GM21723 (cell line): ENCODE results near the gene RBM4.

Experiments
- ATAC-seq: cut with Tn5 transposase; IDR thresholded peaks from one replicate; pipeline ENCODE4 v1.9.1; 2021; ENCODE audit warnings: mild to moderate bottlenecking, moderate library complexity; ENCODE audit not compliant: unreplicated experiment

The RBM4 gene

DNA sequence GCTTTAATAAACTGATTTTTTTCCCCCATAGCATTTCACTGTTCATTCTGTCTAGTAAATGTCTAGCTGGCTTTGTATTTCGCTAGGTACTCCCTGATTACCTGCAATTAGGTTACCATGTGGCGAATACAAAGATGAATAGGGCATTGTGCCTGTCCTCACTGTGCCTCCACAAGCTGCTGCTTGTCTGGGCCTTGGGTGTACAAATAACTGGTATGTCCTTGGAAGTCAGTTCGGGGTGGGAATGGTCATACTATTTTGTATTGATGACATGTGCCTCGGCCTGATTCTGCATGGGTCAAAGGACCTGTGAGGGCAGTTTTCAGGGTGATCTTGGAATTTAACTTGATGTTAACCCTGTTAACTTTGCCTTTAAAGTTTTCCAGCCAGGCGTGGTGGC lies 11.4 kb downstream of the RBM4 start:
- no peak for ATAC-seq

DNA sequence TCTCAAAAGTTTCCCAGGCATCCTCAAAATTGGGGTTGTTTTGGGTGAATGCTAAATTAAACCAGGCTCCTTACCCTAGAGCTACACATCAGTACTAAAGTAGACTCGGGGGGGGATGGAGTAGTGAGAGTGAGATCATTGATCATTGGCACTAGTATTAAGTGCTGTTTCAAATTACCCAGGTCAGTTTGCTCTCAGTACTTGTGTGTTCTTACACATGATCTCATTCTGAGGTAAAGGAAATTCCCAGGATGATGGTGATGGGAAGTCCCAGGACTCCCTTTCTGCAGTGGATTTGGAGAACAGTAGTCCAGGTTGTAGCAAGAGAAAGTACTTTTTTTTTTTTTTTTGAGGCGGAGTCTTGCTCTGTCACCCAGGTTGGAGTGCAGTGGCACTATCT lies 12.5 kb downstream of the RBM4 start:
- no peak for ATAC-seq

GRCh38 chr11:66652651-66653050 lies 14.1 kb downstream of the RBM4 start:
- ATAC-seq = no peak

GRCh38 chr11:66653123-66653522 lies 14.6 kb downstream of the RBM4 start:
- ATAC-seq = no peak

GRCh38 chr11:66659763-66660162 lies 21.3 kb downstream of the RBM4 start:
- ATAC-seq = no peak

- ATAC-seq = no peak
These were observed 25.3 kb downstream of the RBM4 start for GRCh38 chr11:66663741-66664296.

- ATAC-seq = no peak
These were observed 26.9 kb downstream of the RBM4 start for GRCh38 chr11:66665369-66665768.

GRCh38 chr11:66670816-66671215 lies 32.3 kb downstream of the RBM4 start:
- no peak for ATAC-seq

- ATAC-seq = no peak
These were observed 36.6 kb downstream of the RBM4 start for GRCh38 chr11:66674964-66675602.

DNA sequence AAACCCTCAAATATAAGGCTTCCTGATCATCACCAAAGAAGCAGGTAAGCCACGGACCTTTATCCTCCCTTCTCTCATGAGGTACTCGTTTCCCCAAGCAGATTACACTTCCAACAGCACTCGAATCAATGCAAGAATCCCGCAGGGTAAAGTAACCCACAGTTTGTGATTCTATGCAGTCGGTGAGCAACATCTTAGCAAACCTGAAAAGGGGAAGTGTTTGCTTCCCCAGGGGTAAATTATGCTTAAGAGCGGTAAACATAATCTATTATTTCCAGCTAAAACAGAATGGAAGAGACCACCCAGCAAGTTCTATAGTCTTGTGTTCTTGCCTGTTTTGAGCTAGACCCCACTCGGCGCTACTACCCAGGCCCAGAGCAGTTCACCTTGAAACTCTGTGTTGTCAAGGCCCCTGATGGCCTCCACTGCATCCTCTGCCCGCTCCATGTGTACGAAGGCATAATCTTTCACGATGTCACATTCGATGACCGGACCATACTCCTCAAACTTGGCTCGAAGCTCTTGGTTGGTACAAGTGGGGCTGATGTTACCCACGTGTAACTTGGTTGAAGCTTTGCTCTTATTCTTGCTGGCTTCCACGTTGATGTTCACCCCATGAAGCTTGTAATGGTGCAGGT lies 37.9 kb downstream of the RBM4 start:
- ATAC-seq = no peak

DNA sequence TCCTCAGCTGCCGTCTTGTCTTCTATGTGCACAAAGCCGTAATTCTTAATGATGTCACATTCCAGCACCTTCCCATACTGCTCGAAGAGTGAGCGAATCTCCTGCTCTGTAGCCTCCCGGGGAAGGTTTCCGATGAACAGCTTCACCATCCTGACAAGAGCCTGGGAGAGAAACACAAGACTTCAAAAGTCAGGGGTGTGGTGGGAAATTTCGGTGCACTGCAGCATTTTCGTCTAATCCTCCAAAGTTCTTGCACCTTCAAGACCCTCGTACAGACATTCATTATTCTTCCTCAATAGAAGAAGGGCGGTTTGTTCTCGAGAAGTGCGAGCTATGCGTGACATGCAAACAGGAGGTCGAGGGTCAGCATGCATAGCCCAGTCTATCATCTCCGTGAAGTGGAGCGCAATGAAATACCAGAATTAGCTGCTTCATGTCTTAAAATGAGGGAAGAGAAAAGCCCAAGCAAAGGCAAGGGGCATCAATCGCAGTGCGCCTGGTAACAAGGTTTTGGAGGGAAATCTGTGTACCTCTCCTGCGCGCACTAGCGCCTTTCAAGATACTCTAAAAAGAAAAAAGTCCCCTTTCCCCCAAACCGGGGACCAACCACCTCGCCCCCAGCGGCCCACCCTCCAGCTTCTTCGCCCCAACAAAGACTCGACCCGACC lies 38.6 kb downstream of the RBM4 start:
- ATAC-seq = no peak

GRCh38 chr11:66677599-66678375 lies 39.3 kb downstream of the RBM4 start, which contains the start of gene RBM4B:
RBM4B (minus strand) TSS chr11:66677887; CDS start chr11:66677079, 808 bp downstream.
- ATAC-seq = peak; percentile 80

GRCh38 chr11:66680966-66681645 lies 42.6 kb downstream of the RBM4 start:
- ATAC-seq = no peak

DNA sequence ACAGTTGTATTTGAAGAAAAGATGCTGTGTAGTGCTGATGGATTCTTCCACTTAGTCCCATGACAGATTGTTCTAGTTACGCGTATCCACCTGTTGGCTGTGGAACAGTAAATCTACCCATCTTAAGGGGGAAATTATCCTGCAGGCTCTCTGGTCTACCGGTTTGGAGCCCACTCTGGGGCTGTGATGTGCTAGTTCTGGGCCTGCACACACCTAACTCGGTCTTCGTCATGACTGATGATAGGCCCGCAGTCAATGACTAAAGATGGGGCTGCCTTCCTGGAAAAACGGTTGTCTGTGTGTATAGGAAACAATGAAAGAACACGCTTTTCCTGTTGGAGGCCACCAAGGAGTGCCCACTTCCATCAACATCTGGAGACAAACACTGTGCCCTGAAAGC lies 45.4 kb downstream of the RBM4 start:
- no peak for ATAC-seq

DNA sequence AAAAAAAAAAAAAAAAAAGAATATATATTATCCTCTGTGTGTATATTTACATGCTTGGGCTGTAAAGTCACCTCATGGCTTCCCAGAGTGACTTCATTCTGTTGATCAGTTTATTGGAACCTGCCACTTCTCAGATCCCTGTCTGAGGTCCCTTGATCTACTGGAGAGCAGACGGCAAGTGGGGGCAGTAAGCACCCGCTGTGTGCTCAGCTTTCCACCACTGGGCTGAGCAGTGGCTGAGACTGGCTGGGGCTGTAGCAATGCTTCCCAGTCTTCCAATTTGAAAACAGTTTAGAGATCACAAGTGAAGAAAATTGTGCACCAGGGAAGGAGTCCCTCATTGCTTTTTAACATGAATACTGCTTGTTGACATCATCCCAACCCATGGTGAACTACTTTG lies 46.1 kb downstream of the RBM4 start:
- ATAC-seq = no peak

- ATAC-seq = no peak
These were observed 47.0 kb downstream of the RBM4 start for GRCh38 chr11:66685276-66686099.

- no peak for ATAC-seq
These were observed 47.7 kb downstream of the RBM4 start for GRCh38 chr11:66686100-66686785.

- ATAC-seq = no peak
These were observed 48.6 kb downstream of the RBM4 start for GRCh38 chr11:66686801-66687750.
